Activated CD8-positive, alpha-beta memory T cell treated with anti-CD3 and anti-CD28 coated beads for 48 hours (primary cell): Measurements from ENCODE around the gene THSD4.
"Not testable (repeated sequence)": the region's sequence is repeated elsewhere in the genome, so short reads cannot be mapped to it uniquely, and the experiment has no call there.

Source experiments
- DNase-seq, 3 experiments: peaks; one replicate each; pipeline ENCODE4 v3.0.0-alpha.2; 2020; ENCODE audit warnings: low read depth in 2 of 3, low spot score in 2 of 3

Gene THSD4

GRCh38 chr15:71187078-71187477, 71.8 kb downstream of the THSD4 start:
- no peak for DNase-seq

- no peak for DNase-seq
Measured at GRCh38 chr15:71187526-71187925, 72.3 kb downstream of the THSD4 start.

GRCh38 chr15:71189718-71190117, 74.4 kb downstream of the THSD4 start:
- no peak for DNase-seq

GRCh38 chr15:71191296-71191695, 76.0 kb downstream of the THSD4 start:
- DNase-seq = no peak

GRCh38 chr15:71192816-71193215, 77.5 kb downstream of the THSD4 start:
- no peak for DNase-seq

- DNase-seq = no peak
Measured at GRCh38 chr15:71194286-71194685, 79.0 kb downstream of the THSD4 start.

- DNase-seq = no peak
Measured at GRCh38 chr15:71195242-71195641, 80.0 kb downstream of the THSD4 start.

GRCh38 chr15:71197620-71198019, 82.3 kb downstream of the THSD4 start:
- no peak for DNase-seq

GRCh38 chr15:71198846-71199245, 83.6 kb downstream of the THSD4 start:
- no peak for DNase-seq

GRCh38 chr15:71199384-71200351, 84.4 kb downstream of the THSD4 start:
- no peak for DNase-seq

GRCh38 chr15:71201477-71201876, 86.2 kb downstream of the THSD4 start:
- no peak for DNase-seq

GRCh38 chr15:71202712-71203111, 87.4 kb downstream of the THSD4 start:
- no peak for DNase-seq

GRCh38 chr15:71203586-71204474, 88.6 kb downstream of the THSD4 start:
- no peak for DNase-seq

- DNase-seq = no peak
Measured at GRCh38 chr15:71207141-71207540, 91.9 kb downstream of the THSD4 start.

GRCh38 chr15:71212146-71212545, 96.9 kb downstream of the THSD4 start:
- no peak for DNase-seq

GRCh38 chr15:71213943-71214342, 98.7 kb downstream of the THSD4 start:
- not testable (repeated sequence) for DNase-seq

GRCh38 chr15:71215126-71215894, 100.0 kb downstream of the THSD4 start:
- no peak for DNase-seq

- no peak for DNase-seq
Measured at GRCh38 chr15:71218272-71218805, 103.1 kb downstream of the THSD4 start.

- DNase-seq = no peak
Measured at GRCh38 chr15:71219101-71219500, 103.8 kb downstream of the THSD4 start.

GRCh38 chr15:71219645-71220044, 104.4 kb downstream of the THSD4 start:
- no peak for DNase-seq

GRCh38 chr15:71220828-71221227, 105.6 kb downstream of the THSD4 start:
- no peak for DNase-seq
